Tibial nerve (tissue), 4 donors: ENCODE results near the gene GRIK3. TPM values are rescaled to one million over a fixed set of nuclear protein-coding genes. Genes with fewer than 3 reads are reported as not detected.

Experiments used
- DNase-seq, 2 donors: peaks; one replicate each; pipeline ENCODE4 v3.0.0-alpha.2; 2019; ENCODE audit warnings: low spot score in 2 of 2
- H3K27ac ChIP-seq, 4 donors: fragments of 200-600 bp; sonication (generic) in 3 of 4; one replicate each; pipeline ENCODE4 v1.5.1; 2017 to 2019; ENCODE audit warnings: mild to moderate bottlenecking in 1 of 4
- H3K27me3 ChIP-seq, 2 donors: fragments of 200-600 bp; sonication (generic) in 1 of 2; one replicate each; pipeline versions ENCODE4 v1.5.1 to v1.6.0; 2017 to 2019
- H3K36me3 ChIP-seq, 3 donors: fragments of 200-600 bp; sonication (generic); one replicate each; pipeline ENCODE4 v1.5.1; 2018 to 2019
- H3K4me1 ChIP-seq, 4 donors: fragments of 200-600 bp; sonication (generic) in 3 of 4; one replicate each; pipeline ENCODE4 v1.5.1; 2017 to 2019
- H3K4me3 ChIP-seq, 4 donors: fragments of 200-600 bp; sonication (generic) in 3 of 4; one replicate each; pipeline ENCODE4 v1.5.1; 2017 to 2019; ENCODE audit warnings: mild to moderate bottlenecking in 1 of 4, moderate library complexity in 1 of 4
- H3K9me3 ChIP-seq, 4 donors: fragments of 200-600 bp; sonication (generic) in 3 of 4; one replicate each; pipeline ENCODE4 v1.5.1; 2017 to 2019
- EP300 ChIP-seq, 2 donors: sonication (generic); formaldehyde crosslinking; IDR thresholded peaks; one replicate each; pipeline ENCODE4 v1.6.1; 2017; ENCODE audit warnings: antibody characterized with exemption in 2 of 2, mild to moderate bottlenecking in 1 of 2
- POLR2A ChIP-seq, 2 donors: fragments of 450-650 bp; IDR thresholded peaks; one replicate each; pipeline ENCODE4 v1.6.1; 2017; ENCODE audit warnings: antibody characterized with exemption in 2 of 2, mild to moderate bottlenecking in 2 of 2, moderate library complexity in 2 of 2
- WGBS, 2 donors: methylation state at CpG; one replicate each; pipeline ENCODE4 v1.1.5; 2018; 5-methylcytosine and 5-hydroxymethylcytosine counted together
- total RNA-seq, 4 donors: library from RNA; depleted of rRNA; stranded (reverse); fragments of >200 nt; gene quantifications; one replicate each; pipeline ENCODE4 v1.1.0, GENCODE V29; 2016
- TF ChIP-seq, protein P1 (sequence below), 5 experiments: fragments of 200-600 bp in 3 of 5; fragments of 450-650 bp in 2 of 5; sonication (generic) in 3 of 5; IDR thresholded peaks; one replicate each; pipeline ENCODE4 v1.5.1; 2016 to 2019; ENCODE audit warnings: antibody characterized with exemption in 5 of 5, mild to moderate bottlenecking in 3 of 5, moderate library complexity in 2 of 5

GRIK3 gene
- total RNA-seq, 4 donors from 2014 or later = 12.8 to 26.2 (median 21.7) TPM

DNA sequence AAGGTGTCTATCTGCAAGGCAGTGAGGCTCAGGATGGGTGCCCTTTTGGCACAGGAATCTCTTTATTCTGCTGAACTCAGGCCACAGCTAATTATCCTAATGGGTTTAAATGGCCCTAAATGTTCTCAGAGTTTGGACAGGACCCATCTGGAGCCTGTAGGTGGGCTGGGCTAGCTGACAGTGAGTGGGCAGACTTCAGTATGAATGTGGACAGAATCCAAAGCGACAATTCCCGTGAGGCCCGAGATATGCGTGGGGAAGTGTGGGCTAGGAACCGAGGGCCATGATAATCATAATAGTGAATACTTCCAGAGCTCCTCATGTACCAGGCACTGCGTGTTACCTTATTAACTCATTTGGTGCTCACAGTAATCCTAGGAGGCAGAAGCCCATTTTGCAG, 165.3 kb downstream of the GRIK3 start:
- H3K36me3 ChIP-seq = no peaks in the 10 kb centered on the region
- no peak for DNase-seq
- H3K9me3 ChIP-seq = no peaks in the 10 kb centered on the region
- TF ChIP-seq, protein P1, sequence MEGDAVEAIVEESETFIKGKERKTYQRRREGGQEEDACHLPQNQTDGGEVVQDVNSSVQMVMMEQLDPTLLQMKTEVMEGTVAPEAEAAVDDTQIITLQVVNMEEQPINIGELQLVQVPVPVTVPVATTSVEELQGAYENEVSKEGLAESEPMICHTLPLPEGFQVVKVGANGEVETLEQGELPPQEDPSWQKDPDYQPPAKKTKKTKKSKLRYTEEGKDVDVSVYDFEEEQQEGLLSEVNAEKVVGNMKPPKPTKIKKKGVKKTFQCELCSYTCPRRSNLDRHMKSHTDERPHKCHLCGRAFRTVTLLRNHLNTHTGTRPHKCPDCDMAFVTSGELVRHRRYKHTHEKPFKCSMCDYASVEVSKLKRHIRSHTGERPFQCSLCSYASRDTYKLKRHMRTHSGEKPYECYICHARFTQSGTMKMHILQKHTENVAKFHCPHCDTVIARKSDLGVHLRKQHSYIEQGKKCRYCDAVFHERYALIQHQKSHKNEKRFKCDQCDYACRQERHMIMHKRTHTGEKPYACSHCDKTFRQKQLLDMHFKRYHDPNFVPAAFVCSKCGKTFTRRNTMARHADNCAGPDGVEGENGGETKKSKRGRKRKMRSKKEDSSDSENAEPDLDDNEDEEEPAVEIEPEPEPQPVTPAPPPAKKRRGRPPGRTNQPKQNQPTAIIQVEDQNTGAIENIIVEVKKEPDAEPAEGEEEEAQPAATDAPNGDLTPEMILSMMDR (IDR thresholded peaks at IDR 0.05) = no peak
- WGBS, 2 donors = 20 to 25% methylated on average over 6 of the region's 6 CpGs
- H3K27ac ChIP-seq = peak overlapping the region in 2 of 4 donors; percentile 68 to 80
- H3K4me3 ChIP-seq = no peak overlapping the region
- H3K27me3 ChIP-seq = no peaks in the 10 kb centered on the region
- peaks cover 0 to 76% (median 15%) of the 10 kb centered on the region in 4 donors for H3K4me1 ChIP-seq

DNA sequence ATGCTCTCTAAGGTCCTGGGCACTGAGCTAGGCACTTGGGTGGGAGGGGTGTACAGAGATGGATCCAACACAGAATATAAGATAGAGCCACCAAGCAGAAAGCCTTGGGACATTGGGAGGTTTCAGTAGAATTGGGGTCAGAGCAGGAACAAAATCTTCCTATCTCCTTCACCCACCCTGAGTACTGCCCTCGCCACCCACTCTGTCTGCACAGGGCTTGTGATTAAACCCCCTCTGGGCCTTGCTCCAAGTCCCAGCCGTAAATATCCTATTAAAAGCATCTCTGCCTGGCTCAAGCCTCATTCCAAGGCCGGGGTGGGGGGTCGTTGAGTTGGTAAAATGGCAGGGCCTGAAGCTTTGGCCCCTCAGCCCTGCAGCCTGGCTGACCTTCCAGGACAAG, 166.7 kb downstream of the GRIK3 start:
- 49 to 53% methylated on average over 4 of the region's 4 CpGs for WGBS, 2 donors
- no peaks in the 10 kb centered on the region for H3K36me3 ChIP-seq
- H3K4me1 ChIP-seq = peaks cover 0 to 85% (median 18%) of the 10 kb centered on the region in 4 donors
- no peak overlapping the region for H3K4me3 ChIP-seq
- no peak for DNase-seq
- no peak for TF ChIP-seq POLR2A (IDR thresholded peaks at IDR 0.05)
- TF ChIP-seq EP300 (IDR thresholded peaks at IDR 0.05) = no peak
- TF ChIP-seq, protein P1 (IDR thresholded peaks at IDR 0.05) = no peak
- no peaks in the 10 kb centered on the region for H3K27me3 ChIP-seq
- H3K27ac ChIP-seq = peak overlapping the region in 2 of 4 donors; percentile 65 to 75
- H3K9me3 ChIP-seq = no peaks in the 10 kb centered on the region

DNA sequence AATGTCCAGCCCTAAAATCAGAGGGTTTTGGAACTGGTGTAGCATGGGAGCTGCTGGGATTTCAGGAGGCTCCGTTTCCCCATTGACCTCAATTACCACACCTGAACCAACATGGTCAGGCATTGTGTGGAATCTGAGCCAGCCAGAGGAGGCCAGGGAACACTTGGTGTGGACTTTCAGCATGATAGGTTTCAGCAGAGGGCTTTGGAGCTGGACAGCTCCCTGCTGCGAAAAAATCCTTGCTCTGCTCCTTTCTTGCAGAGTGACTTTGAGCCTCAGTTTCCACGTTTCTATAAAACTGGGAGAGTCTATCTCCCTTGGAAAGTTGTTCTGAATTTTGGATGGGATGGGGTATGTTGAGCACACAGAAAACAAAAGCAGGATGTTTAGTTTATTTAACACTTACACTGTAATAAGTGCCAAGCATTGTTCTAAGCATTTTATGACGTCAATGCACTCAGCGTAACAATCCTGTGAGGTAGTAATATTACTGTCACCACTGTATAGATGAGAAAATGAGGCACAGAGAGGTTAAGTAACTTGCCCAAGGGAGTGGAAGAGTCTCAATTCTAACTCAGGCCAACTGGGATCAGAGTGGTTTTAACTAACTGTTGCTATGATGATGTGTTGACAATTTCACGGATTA, 168.0 kb downstream of the GRIK3 start:
- Histone ChIP-seq H3K27ac (peak overlapping the region in 3 of 4 donors; percentile 4 to 75 (median 65)), H3K27me3 (no peaks in the 10 kb centered on the region), H3K4me1 (peaks cover 0 to 77% (median 18%) of the 10 kb centered on the region in 4 donors), H3K4me3 (no peak overlapping the region), H3K36me3 (no peaks in the 10 kb centered on the region), H3K9me3 (no peaks in the 10 kb centered on the region)
- DNase-seq = no peak
- WGBS, 2 donors = 56 to 60% methylated on average over 6 of the region's 6 CpGs
- no peak for TF ChIP-seq POLR2A (IDR thresholded peaks at IDR 0.05)
- TF ChIP-seq, protein P1 (IDR thresholded peaks at IDR 0.05) = no peak
- TF ChIP-seq EP300 (IDR thresholded peaks at IDR 0.05) = no peak

DNA sequence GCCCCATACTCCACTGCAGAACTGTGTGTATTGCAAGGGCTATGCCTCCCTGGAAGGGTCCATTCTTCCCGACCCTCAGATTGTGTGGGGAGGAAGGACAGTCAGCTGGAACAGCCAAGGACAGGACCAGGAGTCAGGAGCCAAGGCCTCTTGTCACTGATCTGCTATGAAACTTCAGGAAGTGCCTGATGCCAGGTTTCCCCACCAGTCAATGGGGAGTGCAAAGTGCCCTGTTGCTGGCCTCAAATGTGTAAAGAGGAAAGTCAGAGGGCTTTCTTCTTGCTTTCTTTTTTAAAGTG, 168.8 kb downstream of the GRIK3 start:
- Histone ChIP-seq H3K27ac (peak overlapping the region in 3 of 4 donors; percentile 4 to 75 (median 65)), H3K27me3 (no peaks in the 10 kb centered on the region), H3K9me3 (no peaks in the 10 kb centered on the region), H3K4me1 (peaks cover 0 to 70% (median 16%) of the 10 kb centered on the region in 4 donors), H3K4me3 (no peak overlapping the region), H3K36me3 (no peaks in the 10 kb centered on the region)
- TF ChIP-seq EP300 (IDR thresholded peaks at IDR 0.05) (no peak), POLR2A (IDR thresholded peaks at IDR 0.05) (no peak)
- TF ChIP-seq, protein P1 (IDR thresholded peaks at IDR 0.05) = no peak
- WGBS, 2 donors = 14 to 50% methylated on average over 1 of the region's 1 CpG
- DNase-seq = no peak

DNA sequence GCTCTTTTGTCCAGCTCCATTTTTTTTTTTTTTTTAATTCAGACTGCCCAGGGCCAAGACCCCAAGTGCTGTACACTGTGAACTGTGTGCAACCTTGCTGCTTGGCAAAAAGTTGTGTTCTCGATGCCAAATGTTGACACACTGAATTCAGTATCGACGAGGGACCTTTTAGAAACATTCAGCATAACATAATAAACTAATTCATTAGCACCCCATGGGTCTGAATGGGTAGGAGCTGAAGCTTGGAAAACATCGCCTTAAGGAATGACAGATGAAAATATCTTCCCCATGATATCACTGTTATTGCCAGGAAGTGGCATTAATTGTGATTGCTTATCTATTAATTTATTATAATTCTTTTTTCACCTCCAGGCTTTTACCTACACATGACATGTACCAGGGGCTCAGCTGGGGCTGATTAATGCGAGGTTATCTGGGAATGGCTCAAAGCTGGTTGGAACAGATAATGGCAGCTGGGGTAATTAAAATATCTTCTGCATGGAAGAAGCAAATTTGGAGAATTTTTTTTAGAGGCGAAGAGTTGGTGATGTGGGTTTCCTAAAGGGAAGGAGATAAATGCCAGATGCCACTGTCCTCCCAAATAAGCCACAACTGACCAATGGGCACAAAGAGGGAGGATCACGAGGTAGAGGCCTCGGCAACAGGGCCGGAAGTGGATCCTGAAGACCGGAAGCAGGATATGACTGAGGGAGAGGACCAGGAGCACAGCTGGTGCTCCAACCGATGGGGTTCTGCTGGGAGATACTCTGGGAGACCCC, 169.3 kb downstream of the GRIK3 start:
- DNase-seq = no peak
- no peak overlapping the region for H3K4me3 ChIP-seq

More for the DNA sequence above, 169.3 kb downstream of the GRIK3 start:
- no peaks in the 10 kb centered on the region for H3K9me3 ChIP-seq
- WGBS, 2 donors = 36 to 37% methylated on average over 11 of the region's 11 CpGs
- H3K27me3 ChIP-seq = no peaks in the 10 kb centered on the region
- TF ChIP-seq POLR2A (IDR thresholded peaks at IDR 0.05) (no peak), EP300 (IDR thresholded peaks at IDR 0.05) (peak in 1 of 2 donors; percentile 48)
- H3K4me1 ChIP-seq = peaks cover 0 to 65% (median 14%) of the 10 kb centered on the region in 4 donors
- H3K36me3 ChIP-seq = no peaks in the 10 kb centered on the region
- H3K27ac ChIP-seq = peak overlapping the region in 3 of 4 donors; percentile 4 to 75 (median 65)
